ENCODE data around the gene TMEM52.

Gene TMEM52

DNA sequence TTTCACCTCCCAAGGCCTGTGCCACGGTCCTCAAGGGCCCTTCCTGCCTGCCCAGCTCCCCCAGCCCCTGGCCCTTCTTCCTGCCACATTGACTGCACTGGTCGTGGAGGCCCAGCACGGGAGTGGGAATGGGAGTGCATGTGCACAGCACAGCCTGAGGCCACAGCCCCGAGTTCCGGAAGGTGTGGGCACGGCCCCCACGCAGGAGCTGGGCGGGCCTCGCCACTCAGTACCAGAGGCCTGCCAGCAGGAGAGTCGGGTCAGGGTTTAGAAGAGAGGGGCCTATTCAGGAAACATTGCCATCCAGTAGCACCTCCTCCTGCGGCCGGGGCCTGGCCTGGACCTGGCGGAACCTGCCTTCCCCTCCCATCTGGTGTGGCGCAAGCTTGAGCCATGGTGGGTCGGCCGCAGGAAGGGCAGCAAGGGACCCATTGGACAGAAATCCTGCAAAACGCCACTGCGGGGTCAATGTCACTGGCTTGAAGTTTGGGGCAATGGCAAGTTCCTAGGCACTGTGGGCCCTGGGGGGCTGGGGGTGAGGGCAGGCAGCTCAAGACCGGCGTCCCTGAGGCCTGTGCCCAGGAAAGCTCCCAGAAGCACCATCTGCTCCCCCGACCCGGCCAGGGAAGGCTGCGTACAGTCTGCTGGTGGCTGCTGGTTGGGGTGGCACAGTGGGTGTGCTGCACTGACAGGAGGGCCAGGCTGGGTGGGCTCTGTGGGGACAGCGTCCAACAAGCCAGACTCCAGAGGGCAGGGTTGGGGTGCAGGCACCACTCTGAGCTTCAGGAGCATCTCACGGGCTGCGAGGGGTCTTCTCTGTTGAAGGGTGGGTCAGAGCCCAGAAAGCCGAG is 1.8 kb upstream of the TMEM52 start:
- Histone ChIP-seq H3K27ac (ENCODE audit: low read length) (no peak overlapping the region), H3K36me3 (replicated peaks; ENCODE audit: low read depth, low read length) (no peaks in the 10 kb centered on the region), H2AFZ (ENCODE audit: low read depth, low read length) (no peak overlapping the region), H3K27me3 (ENCODE audit: low read depth, low read length) (no peaks in the 10 kb centered on the region), H3K4me2 (ENCODE audit: low read length) (no peak overlapping the region), H3K4me3 (ENCODE audit: low read length) (no peak overlapping the region), H4K20me1 (ENCODE audit: insufficient read depth, low read length) (no peaks in the 10 kb centered on the region), H3K79me2 (ENCODE audit: low read length) (no peaks in the 10 kb centered on the region), H3K9me3 (ENCODE audit: insufficient read depth, low read length) (no peaks in the 10 kb centered on the region), H3K9ac (ENCODE audit: low read length) (no peak overlapping the region), H3K4me1 (ENCODE audit: low read length) (no peaks in the 10 kb centered on the region; the same call in 1 of the 2 replicates)
- TF ChIP-seq EZH2phosphoT487 (IDR thresholded peaks at IDR 0.05; ENCODE audit: low read depth) (no peak), CTCF (IDR thresholded peaks at IDR 0.05; ENCODE audit: low read depth, low read length) (no peak)

DNA sequence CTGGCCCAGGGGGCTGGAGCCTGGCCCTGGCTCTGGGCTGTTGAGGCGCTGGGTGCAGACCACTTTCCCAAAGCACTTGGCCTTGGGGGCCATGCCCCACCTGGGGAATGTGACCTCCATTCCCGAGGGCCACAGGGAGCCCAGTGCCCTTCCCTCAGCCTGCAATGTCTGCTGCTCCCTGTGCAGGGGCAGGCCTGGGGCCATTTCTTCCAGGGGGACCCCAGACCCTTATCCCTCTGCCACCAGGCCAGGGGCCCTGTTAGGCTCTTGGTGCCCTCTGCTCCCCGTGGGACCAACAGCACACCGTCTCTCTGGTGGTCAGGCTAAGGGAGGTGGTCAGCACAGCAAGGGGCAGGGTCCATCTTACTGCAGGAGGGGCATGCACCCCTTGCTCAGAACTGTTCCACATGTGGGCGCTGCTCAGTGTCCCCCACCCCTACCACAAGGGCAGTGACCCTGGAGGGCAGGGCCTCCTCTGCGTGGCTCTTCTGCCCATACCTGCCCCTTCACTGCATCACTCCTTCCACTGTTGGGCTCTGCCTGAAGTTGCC is 1.1 kb upstream of the TMEM52 start:
- no peaks in the 10 kb centered on the region for H4K20me1 ChIP-seq (ENCODE audit: insufficient read depth, low read length)
- TF ChIP-seq EZH2phosphoT487 (IDR thresholded peaks at IDR 0.05; ENCODE audit: low read depth) (no peak), CTCF (IDR thresholded peaks at IDR 0.05; ENCODE audit: low read depth, low read length) (no peak)
- H3K36me3 ChIP-seq (replicated peaks; ENCODE audit: low read depth, low read length) = no peaks in the 10 kb centered on the region
- H3K4me2 ChIP-seq (ENCODE audit: low read length) = peak overlapping the region; percentile 76
- H3K27me3 ChIP-seq (ENCODE audit: low read depth, low read length) = no peaks in the 10 kb centered on the region
- H3K9me3 ChIP-seq (ENCODE audit: insufficient read depth, low read length) = no peaks in the 10 kb centered on the region
- peak overlapping the region; percentile 76 for H3K4me3 ChIP-seq (ENCODE audit: low read length)
- H3K9ac ChIP-seq (ENCODE audit: low read length) = peak overlapping the region; percentile 14; the same call in 1 of the 2 replicates
- H3K27ac ChIP-seq (ENCODE audit: low read length) = no peak overlapping the region
- H3K4me1 ChIP-seq (ENCODE audit: low read length) = no peaks in the 10 kb centered on the region; the same call in 1 of the 2 replicates
- no peak overlapping the region for H2AFZ ChIP-seq (ENCODE audit: low read depth, low read length)
- H3K79me2 ChIP-seq (ENCODE audit: low read length) = no peaks in the 10 kb centered on the region

- Histone ChIP-seq H3K9me3 (ENCODE audit: insufficient read depth, low read length) (no peaks in the 10 kb centered on the region), H3K27me3 (ENCODE audit: low read depth, low read length) (no peaks in the 10 kb centered on the region), H3K4me1 (ENCODE audit: low read length) (no peaks in the 10 kb centered on the region; the same call in 1 of the 2 replicates), H4K20me1 (ENCODE audit: insufficient read depth, low read length) (no peaks in the 10 kb centered on the region), H3K4me3 (ENCODE audit: low read length) (peak overlapping the region; percentile 76), H2AFZ (ENCODE audit: low read depth, low read length) (no peak overlapping the region), H3K79me2 (ENCODE audit: low read length) (no peaks in the 10 kb centered on the region), H3K27ac (ENCODE audit: low read length) (no peak overlapping the region), H3K4me2 (ENCODE audit: low read length) (peak overlapping the region; percentile 76), H3K9ac (ENCODE audit: low read length) (peak overlapping the region; percentile 14; the same call in 1 of the 2 replicates), H3K36me3 (replicated peaks; ENCODE audit: low read depth, low read length) (no peaks in the 10 kb centered on the region)
- TF ChIP-seq EZH2phosphoT487 (IDR thresholded peaks at IDR 0.05; ENCODE audit: low read depth) (no peak), CTCF (IDR thresholded peaks at IDR 0.05; ENCODE audit: low read depth, low read length) (no peak)
Observed at GRCh38 chr1:1919304-1920056, 401 bp upstream of the TMEM52 start.
